Amniotic stem cell (primary cell): ENCODE measurements around the gene TTC34.

ENCODE experiments used
- DNase-seq: peaks from one replicate; lab custom pipeline; 2025; lab: John Stamatoyannopoulos, UW

Gene TTC34

DNA sequence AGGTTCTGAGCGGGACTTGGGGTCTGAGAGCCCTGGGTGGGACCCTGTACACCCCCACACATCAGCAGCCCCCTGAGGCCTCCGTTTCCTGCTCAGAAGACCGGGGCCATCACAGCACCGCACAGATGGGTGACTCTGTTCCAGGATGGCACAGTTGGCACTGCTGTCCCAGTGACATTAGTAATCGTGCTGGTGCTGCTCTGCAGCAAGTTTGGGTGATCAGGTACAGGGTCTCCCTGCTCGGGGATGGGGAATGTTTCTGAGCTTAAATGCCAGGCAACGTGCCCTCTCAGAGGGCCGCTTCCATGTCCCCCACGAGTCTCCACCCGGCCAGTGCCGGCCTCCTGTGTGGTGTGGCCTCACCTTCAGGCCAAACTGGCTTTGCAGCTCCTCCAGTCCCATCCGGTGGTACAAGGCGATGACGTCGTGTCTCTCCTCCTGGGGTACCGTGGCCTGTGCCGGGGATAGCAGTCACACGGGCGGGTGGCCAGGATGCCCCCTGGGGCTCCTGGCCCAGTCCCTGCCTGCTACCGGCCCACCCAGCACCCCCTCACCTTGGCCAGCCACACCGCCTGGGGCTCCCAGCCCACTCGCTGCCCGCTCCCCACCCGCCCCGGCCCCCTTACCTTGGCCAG is 197.9 kb downstream of the TTC34 start:
- DNase-seq, result no peak

DNA sequence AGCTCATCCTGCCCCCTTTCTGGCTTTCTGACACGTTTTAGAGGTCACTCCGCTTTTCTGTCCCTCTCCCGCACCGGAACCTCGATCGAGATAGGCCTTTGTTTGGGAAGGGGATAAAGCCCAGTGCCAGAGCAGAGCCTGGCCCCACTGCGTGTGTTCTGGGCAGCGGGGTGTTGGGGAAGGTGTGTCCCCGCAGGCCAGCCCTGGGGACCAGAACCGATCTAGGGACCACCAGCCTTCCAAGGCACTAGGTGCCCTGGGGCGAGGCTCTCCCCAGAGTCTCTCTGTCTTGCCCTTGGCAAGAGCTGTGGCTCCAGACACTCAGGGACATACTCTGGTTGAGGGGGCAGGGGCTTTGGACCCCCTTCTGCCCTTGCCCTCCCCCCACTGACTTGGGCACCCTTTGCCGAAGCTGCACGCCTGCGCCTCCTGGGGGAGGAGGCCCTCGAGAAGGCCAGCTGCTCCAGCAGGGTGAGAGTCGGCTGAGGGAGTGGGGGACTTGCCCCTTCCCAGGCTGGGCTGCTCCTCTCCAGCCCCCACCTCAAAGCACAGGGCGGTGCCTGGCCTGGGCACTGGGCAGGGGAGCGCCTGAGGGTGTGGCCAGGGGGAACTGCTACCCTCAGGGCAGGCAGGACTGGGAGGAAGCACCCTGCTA is 198.5 kb downstream of the TTC34 start:
- no peak for DNase-seq

DNA sequence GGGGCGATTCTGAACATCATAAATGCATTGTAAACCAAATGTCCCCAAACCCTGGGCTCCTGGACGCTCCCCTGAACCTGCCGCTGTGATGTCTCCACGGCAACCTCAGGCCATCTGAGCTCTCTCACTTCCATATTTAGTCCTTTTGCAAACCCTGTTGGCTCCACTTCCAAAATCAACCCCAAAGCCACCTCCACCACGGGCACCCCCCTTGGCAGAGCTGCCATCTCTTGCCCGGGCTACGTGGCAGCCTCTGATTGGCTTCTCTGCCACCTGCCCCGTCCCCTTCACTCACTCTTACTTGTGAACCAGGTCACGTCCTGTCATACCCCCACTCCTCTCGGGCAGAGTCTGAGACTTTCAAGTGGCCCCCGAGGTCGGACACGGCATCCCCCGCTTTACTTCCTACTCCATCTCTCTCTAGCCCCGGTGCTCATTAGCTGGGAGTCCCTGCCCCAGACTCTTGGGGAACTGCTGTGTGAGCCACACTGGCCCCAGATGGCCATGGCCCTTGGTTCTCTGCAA is 199.1 kb downstream of the TTC34 start:
- no peak for DNase-seq

DNA sequence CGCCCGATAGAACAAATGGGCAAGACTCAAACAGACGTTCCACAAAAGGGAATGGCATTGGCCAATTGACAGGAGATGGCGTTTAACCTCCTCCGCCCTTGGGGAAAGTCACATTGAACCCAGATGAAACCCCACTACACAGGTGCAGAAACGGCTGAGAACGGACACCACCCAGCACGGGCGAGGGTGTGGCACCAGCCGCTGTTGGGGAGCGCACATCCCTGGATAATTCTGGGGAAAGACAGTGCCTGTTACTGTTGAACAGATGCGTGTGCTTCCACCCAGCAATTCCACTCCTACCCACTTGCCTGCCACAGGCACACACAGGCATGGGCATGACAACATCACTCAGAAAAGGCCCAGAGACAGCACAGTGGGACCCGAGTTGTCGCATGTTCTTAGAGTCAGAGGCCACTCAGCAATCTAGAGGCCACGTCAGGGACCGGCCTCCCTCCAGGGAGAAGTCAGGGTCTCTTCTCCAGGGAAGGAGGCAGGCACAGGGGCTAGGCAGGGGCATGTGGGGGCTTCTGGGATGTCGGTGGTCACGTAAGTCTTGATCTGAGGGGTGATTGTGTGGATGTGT is 199.7 kb downstream of the TTC34 start:
- DNase-seq, result no peak

DNA sequence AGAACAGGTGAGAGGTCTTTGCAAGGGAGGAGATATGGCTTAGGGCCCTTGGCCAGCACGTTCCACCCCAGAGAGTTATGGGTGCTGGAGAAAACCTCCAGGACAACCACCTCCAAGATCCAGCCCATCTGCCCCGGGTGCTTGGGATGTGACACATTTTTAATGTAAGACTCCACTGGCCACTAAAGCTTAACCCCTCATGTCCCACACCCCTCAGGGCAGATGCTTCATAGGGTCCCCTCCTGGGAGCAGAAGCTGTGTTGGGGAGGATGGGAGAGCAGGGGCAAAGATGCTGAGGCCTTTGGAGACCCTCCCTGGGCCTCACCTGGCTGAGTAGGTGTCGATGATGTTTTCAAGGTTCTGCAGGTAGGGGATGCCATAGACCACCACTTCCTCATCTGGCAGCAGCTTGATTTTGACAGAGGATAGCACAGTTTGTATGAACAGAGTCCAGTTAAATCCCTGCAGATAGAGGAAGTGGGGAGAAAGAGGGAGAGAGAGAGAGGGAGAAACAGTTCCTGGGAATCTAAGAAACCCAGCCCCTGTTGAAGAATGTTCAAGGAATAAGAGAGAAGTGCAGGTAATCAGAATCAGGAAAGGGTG is 203.1 kb downstream of the TTC34 start:
- DNase-seq, result no peak

DNA sequence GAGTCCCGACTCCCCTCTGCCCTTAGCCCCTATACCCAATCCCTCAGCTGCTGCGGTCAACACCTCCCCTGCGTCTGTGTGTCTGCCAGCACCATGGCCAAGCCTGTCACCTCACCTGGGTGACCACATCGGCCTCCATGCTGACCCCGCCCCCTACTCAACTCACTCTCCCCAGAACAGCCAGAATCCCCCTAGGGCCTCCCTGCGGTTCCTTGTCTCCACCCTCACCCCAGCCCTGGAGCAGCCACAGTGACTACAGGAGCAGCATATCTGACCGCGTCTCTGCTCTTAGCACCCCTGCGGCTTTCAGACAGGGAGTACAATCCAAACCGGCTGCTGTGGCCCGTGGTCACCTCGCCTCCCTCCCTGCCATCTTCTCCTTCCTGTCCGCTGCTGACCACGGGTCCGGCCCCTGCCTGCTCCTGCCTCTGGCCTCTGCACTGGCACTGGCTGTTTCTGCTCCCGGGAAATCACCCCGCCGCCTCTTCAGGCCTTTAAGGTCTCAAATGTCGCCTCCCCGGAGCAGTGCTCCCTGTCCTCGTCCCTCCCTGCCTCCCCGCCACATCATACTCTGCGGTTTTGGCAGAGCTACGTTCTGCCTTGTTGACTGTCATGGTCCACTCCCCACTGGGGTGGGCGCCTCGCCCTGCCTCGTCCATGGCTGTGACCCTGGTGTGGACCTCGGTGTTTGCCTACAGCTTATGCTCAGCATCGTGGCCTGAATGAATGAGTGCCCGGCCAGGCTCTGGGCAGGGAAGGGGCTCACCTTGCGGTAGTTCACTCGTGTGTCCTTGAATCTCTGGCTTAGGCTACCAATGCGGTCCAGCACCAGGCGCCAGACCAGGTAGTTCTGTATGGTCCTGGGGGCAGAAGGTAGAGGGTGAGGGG is 203.8 kb downstream of the TTC34 start:
- no peak for DNase-seq

DNA sequence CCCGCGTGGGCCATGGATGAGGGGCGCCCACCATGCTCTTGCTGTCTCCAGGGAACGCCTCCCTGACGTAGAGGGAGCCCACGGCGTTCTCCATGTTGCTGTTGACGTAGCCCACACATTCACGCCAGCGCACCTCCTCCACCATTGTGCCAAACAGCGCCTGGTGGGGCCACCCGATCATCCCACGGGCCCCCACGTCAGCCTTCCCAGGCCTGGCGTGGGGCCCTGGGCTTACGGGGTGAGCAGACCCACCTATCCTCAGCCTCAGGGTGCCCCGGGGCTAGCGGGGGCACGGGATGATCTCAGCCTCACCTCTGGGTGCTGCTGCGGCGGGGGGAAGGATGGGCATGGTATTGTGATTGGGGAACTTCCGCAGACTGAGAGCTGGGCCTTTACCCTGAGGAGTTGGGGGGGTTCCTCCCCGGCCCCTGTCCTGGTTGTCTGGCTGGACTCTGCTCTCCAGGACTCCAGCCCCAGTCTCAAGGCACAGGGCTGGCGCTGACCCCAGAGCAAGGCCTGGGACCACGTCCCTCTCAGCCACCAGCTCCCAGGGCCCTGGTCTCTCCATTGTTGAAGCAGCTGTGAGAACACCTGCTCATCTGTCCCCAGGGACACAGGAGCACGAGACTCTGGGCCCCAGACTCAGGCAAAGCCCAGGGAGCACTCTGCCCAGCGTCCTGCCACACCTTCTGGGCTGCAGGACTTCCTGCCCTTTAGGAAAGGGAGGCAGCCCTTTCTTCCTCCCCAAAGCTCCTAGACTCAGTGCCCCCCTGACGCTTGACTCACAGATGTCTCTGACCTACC is 204.8 kb downstream of the TTC34 start:
- DNase-seq, result no peak

DNA sequence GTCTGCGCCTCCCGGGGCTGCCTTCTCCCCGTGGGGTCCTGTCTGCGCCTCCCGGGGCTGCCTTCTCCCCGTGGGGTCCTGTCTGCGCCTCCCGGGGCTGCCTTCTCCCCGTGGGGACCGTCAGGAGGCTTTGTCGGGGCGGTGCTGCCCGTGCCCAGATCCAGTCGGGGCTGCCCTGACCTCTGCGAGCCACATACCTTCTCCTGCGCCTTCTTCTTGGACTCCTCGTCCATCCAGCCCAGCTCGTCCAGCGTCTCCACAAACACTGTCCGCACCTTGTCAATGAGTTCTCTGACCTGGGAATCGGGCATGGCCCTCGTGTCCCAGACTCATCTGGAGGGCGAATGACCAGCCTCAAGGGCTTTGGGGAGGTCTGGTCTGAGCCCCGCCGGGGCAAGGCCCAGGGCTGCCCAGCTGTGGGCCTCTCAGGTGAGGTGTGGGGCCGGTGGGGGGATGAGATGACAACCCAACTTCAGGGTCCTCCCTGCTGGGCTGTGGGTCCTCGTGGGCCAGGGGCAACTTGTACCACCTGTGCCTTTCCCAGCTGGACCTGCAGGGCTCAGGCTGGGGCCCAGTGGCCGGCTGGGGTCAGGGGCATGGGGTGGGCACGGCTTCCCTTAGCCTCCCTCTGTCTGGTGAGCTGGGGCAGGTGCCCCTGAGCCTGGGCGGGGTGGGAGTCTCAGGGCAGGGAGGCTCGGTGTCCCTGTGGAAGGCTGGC is 205.5 kb downstream of the TTC34 start:
- DNase-seq, result no peak

DNA sequence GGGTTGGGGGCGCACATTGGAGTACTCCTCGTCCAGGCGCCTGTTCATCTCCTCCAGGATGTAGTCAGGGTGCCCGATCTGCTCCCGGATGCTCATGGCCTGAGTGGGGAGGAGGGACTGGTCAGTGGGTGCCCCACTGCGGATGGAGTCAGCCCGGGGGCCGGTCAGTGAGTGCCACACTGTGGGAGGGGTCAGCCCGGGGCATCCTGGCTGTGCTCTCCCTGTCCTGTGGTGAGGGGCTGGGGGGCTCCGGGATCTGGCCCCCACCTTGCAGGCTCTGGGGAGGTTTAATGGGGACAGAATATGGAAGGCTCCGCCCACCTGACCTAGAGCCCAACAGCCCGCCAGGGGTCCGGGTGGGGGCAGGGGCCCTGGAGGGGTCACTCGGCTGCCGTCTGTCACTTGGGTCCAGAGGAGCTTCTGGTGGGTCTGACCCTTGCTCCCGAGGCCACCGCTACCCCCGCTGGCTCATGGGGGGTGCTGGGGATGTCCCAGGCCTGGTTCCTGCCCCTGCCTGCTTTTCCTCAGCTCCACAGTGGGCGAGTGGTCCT is 206.2 kb downstream of the TTC34 start:
- no peak for DNase-seq

DNA sequence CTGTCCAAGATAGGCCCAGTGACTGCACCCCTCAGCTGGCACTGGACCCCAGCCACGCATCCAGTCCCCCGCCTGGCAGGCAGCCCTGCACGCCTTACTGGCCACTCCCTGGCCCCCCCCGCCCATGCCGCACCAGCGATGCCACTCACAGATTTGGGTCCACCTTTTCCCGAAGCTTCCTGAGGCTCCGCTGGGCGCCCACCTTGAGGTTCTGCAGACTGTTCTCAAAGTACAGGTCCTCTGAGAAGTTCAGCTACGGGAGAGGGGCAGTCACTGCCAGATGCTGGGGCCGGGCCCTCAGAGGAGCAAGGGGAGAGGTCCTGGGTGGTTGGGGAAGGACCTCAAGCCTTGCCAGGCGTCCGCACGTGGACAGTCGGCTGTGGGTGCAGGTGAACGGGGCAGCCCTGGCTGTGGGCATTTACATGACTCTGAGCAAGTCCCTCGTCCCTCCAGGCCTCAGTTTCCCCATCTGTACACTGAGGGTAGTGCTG is 206.8 kb downstream of the TTC34 start:
- no peak for DNase-seq

DNA sequence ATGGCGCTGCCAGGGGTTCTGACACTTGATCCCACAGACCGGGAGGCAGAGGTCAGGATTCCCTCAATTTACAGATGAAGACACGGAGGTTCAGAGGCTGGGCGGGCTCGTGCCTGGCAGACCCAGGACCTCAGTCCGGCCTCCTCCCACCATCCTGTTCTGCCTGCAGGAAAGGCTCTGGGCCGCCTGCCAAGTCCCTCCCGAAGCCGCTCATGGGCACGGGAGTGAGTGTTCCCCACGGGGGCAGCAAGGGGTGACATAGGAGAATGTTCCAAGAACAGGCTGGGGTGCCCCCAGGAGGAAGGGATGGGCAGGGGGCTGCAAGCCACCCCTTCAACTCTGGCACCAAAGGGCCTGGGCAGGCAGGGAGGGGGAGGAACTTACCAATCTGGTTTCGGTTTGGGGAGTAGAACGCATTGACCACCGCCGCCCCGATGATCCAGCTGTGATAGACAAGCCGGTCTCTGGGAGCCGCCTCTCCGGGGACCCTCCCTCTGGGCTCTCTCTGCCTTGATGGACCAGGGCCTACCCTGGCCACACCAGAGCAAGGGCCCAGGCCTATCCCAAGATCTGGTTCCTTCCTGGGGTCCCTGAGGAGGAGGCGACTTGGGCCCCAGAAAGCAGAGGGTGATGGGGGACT is 207.4 kb downstream of the TTC34 start:
- no peak for DNase-seq

DNA sequence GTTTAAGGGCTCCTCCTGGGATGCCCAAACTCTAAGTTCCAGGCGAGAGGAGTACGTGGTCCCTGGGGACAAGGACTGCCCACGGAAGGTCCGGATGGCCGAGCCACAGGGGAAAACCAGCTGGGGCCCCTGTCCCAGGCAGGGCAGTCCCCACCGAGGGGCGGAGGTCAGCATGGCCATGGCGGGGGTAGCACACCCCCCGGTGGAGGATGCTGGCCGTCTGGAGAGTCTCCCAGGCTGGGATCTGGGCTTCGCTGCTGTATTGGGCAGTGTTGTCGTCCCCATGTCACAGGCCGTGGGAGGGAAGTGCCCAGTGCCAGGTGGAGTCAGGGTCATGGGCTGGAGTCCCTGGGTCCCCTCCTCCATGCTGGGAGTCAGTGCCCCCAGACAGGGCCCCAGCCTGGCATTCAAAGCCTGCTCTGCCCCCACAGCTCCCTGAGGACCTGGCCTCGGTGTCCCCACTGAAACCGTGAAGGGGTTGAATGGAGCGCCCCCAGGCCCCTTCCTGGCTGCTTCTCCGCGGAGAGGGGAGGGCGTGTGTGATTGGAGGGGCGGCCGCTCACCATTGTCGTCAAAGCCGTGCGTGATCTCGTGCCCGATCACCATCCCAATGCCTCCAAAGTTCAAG is 208.1 kb downstream of the TTC34 start:
- DNase-seq, result no peak

DNA sequence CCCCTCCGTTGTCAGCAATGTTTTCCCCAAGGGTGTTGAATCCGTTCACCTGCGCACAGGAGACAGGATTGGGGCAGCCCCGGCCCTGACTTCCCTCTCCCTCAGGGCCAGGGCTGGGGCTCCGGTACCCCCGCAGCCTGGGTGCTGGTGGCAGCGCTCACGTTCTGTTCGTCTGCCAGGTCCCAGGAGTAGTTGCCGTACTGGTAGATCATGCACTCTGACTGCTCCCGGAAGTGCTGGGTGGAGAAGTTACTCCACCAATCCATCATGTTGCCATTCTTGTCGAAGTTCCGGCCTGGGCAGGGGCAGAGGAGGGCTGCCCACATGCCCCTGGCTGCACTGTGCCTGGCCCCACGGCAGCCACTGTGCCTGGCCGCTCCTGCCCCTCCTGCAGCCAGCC is 208.8 kb downstream of the TTC34 start:
- no peak for DNase-seq

DNA sequence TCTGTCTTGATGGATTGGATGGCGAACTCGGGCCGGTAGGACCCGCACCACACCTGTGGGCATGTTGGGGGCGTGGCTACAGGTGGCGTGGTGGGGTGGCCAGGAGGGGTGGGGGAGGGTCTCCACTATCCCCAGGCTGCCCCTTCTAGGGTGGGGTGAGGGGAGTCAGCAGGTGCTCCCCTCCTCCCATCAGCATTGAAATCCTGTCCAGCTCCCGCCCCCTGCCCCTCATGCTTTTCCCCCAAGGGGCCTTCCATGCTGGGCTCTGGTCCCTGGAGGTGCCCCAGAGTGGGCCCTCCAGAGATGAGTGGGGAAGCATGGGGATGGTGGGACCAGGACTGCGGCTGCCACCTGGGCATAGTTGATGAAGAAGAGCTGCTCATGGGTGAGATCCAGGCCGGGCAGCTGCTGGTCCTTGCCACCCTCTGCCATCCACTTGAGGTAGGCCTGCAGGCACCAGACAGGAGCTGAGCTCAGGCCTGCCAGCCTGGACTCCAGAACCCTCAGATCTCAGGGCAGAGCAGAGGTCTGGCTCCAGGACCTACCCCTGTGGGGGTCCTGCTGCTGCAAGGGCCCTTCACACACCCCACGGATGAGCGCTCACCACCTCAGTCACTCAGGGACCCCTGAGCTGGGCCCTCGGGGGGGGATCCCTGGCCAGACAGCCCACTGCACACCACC is 209.8 kb downstream of the TTC34 start:
- no peak for DNase-seq

DNA sequence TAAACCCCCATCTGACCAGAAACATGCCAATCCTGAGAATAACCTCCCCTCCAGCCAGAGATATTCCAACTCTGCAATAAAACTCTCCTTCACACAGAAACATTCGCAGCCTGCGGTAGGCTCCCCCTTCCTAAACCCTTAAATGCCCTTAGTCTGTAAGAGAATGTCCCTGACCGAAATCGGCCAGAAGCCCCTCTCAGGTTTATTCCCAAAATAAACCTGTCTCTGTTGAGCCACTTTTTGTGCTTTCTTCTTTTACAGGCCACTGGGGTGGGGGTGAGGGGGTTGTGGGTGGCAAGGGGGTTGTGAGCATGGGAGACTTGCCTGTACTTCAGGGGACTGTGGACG is 210.3 kb downstream of the TTC34 start:
- DNase-seq, result no peak

DNA sequence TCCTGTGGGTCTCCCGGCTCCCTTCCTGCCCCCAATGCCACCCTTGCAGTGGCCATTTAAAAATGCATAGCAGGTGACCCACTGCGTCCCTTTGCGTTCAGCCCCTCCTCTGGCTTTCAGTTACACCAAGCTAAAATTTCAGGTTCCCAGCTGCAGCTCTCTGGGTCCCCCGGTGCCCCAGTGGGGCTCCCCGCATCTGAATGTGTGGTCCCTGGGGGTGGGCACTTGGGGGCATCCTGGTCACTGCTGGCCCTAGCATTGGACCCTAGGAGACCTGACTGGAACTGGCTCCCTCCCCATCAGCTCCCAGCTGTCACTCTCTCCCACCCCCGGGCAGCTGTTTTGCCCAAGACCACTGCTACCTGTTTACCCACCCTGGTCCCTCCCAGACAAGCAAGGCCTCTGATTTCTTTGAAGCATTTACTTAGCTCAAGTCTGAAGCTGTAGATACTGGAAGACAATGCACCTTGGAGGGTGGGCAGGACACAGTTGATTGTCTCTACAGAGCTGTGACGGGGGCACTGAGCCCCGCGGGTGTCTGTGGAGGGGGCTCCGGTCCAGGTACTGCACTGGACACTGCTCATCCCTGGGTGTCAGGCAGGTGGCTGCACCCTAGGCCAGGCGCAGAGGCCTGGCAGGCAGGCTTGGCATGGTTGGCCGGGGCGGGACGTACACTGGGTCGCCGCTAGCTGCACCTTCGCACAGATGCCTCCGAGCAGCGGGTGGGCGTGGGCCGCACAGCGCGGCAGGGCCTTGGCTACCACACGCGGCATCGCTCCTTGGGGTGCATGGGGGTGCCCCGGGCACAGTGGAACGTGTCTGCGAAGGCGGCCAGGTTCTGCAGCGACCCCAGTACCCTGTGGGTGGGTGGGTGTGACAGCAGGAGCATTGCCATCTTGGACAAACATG is 211.0 kb downstream of the TTC34 start:
- DNase-seq, result no peak

DNA sequence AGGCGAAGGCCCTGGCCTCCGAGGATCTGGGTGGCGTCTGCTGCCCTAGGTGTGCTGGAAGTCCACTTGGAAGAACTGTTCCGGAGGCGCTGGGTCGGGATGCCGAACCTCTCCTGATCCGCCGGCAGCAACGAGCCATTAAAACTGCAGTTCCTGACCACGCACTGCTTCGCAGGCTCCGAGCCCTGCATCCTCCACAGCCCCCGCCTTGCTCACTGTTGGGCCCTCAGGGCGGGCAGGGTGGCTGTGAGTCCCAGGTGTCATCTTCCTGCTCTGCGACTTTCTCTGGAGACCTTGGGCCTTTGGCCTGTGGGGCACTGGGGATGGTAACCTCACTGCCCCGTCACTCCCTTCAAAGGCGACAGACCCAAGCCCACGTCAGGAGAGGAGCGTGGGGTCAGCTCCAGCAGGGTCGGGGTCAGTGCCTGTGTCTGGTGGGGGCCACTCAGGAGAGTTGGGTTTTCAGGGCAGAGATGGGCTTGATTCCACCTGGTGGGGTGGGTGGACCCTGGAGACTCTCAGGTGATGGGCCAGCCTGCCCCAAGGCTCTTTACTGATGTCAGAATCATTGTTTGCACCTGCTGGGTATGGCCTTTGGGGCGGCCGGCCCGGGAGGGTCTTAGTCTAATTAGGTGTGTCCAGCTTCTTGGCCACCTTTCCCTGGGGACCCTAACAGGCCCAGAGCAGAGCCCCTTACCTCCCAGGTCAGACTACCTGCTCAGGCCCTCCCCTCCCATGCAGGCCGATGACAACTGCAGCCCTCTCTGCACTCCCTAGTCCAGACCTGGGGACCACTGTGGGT is 211.9 kb downstream of the TTC34 start:
- no peak for DNase-seq
